ENCODE results near the gene ULK1.

ULK1 gene

GRCh38 chr12:131896080-131896810 is 1.8 kb downstream of the ULK1 start:
- H3K4me3 ChIP-seq (ENCODE audit: low read depth, low read length, poor library complexity, severe bottlenecking): peak overlapping the region; percentile 67
- H3K27ac ChIP-seq (ENCODE audit: low read depth, low read length, poor library complexity, severe bottlenecking): no peak overlapping the region
- H3K4me2 ChIP-seq (ENCODE audit: low read length): peak overlapping the region; percentile 83
- no peaks in the 10 kb centered on the region for H3K79me2 ChIP-seq (ENCODE audit: insufficient read depth, low read length)
- TF ChIP-seq EZH2 (IDR thresholded peaks at IDR 0.05; ENCODE audit: borderline replicate concordance, low read length): no peak
- no peak for TF ChIP-seq CTCF (IDR thresholded peaks at IDR 0.05; ENCODE audit: low read length)
- H4K20me1 ChIP-seq (ENCODE audit: insufficient read depth, low read length): no peaks in the 10 kb centered on the region
- no peaks in the 10 kb centered on the region for H3F3A ChIP-seq (ENCODE audit: insufficient read depth, low read length)
- peaks cover 16% of the 10 kb centered on the region for H3K4me1 ChIP-seq (ENCODE audit: insufficient read depth, low read length, severe bottlenecking)
- H3K9me2 ChIP-seq (ENCODE audit: low read depth, low read length): no peaks in the 10 kb centered on the region
- no peaks in the 10 kb centered on the region for H3K27me3 ChIP-seq (ENCODE audit: insufficient read depth, low read length)
- no peaks in the 10 kb centered on the region for H3K9me3 ChIP-seq (ENCODE audit: low read length)
- no peaks in the 10 kb centered on the region; the same call in 1 of the 2 replicates for H3K36me3 ChIP-seq (ENCODE audit: insufficient read depth, low read length)
- no peak overlapping the region for H2AFZ ChIP-seq (ENCODE audit: low read length)
- H3K9ac ChIP-seq (ENCODE audit: low read length): peak overlapping the region; percentile 15; the same call in 1 of the 2 replicates

- no peaks in the 10 kb centered on the region for H3F3A ChIP-seq (ENCODE audit: insufficient read depth, low read length)
- H3K9me2 ChIP-seq (ENCODE audit: low read depth, low read length): no peaks in the 10 kb centered on the region
- H2AFZ ChIP-seq (ENCODE audit: low read length): no peak overlapping the region
- no peak overlapping the region for H3K9ac ChIP-seq (ENCODE audit: low read length)
- TF ChIP-seq CTCF (IDR thresholded peaks at IDR 0.05; ENCODE audit: low read length) (no peak), EZH2 (IDR thresholded peaks at IDR 0.05; ENCODE audit: borderline replicate concordance, low read length) (no peak)
- H3K4me2 ChIP-seq (ENCODE audit: low read length): peak overlapping the region; percentile 83; the same call in 1 of the 2 replicates
- H3K4me3 ChIP-seq (ENCODE audit: low read depth, low read length, poor library complexity, severe bottlenecking): peak overlapping the region; percentile 67
- H3K36me3 ChIP-seq (ENCODE audit: insufficient read depth, low read length): no peaks in the 10 kb centered on the region; the same call in 1 of the 2 replicates
- H3K4me1 ChIP-seq (ENCODE audit: insufficient read depth, low read length, severe bottlenecking): peaks cover 16% of the 10 kb centered on the region
- no peaks in the 10 kb centered on the region for H4K20me1 ChIP-seq (ENCODE audit: insufficient read depth, low read length)
- H3K27me3 ChIP-seq (ENCODE audit: insufficient read depth, low read length): no peaks in the 10 kb centered on the region
- no peaks in the 10 kb centered on the region for H3K79me2 ChIP-seq (ENCODE audit: insufficient read depth, low read length)
- H3K27ac ChIP-seq (ENCODE audit: low read depth, low read length, poor library complexity, severe bottlenecking): no peak overlapping the region
- H3K9me3 ChIP-seq (ENCODE audit: low read length): no peaks in the 10 kb centered on the region
Measured at GRCh38 chr12:131896811-131897270, 2.4 kb downstream of the ULK1 start.

- H2AFZ ChIP-seq (ENCODE audit: low read length): no peak overlapping the region
- H3K79me2 ChIP-seq (ENCODE audit: insufficient read depth, low read length): no peaks in the 10 kb centered on the region
- no peaks in the 10 kb centered on the region for H3K9me2 ChIP-seq (ENCODE audit: low read depth, low read length)
- no peak overlapping the region for H3K4me2 ChIP-seq (ENCODE audit: low read length)
- no peaks in the 10 kb centered on the region for H4K20me1 ChIP-seq (ENCODE audit: insufficient read depth, low read length)
- H3K36me3 ChIP-seq (ENCODE audit: insufficient read depth, low read length): no peaks in the 10 kb centered on the region; the same call in 1 of the 2 replicates
- H3K4me1 ChIP-seq (ENCODE audit: insufficient read depth, low read length, severe bottlenecking): peaks cover 16% of the 10 kb centered on the region
- H3K9me3 ChIP-seq (ENCODE audit: low read length): no peaks in the 10 kb centered on the region
- TF ChIP-seq EZH2 (IDR thresholded peaks at IDR 0.05; ENCODE audit: borderline replicate concordance, low read length) (no peak), CTCF (IDR thresholded peaks at IDR 0.05; ENCODE audit: low read length) (no peak)
- H3F3A ChIP-seq (ENCODE audit: insufficient read depth, low read length): no peaks in the 10 kb centered on the region
- no peak overlapping the region for H3K27ac ChIP-seq (ENCODE audit: low read depth, low read length, poor library complexity, severe bottlenecking)
- H3K4me3 ChIP-seq (ENCODE audit: low read depth, low read length, poor library complexity, severe bottlenecking): no peak overlapping the region
- H3K9ac ChIP-seq (ENCODE audit: low read length): no peak overlapping the region
- no peaks in the 10 kb centered on the region for H3K27me3 ChIP-seq (ENCODE audit: insufficient read depth, low read length)
Measured at GRCh38 chr12:131897276-131897675, 2.9 kb downstream of the ULK1 start.
